ENCODE data around the gene OXLD1. TPM values are rescaled to one million over a fixed set of nuclear protein-coding genes. Genes with fewer than 3 reads are reported as not detected.
"Not testable (repeated sequence)": the region's sequence is repeated elsewhere in the genome, so short reads cannot be mapped to it uniquely, and the experiment has no call there.

The OXLD1 gene
- total RNA-seq, 2 donors from 2014 or later: 19.3 to 19.6 TPM

DNA sequence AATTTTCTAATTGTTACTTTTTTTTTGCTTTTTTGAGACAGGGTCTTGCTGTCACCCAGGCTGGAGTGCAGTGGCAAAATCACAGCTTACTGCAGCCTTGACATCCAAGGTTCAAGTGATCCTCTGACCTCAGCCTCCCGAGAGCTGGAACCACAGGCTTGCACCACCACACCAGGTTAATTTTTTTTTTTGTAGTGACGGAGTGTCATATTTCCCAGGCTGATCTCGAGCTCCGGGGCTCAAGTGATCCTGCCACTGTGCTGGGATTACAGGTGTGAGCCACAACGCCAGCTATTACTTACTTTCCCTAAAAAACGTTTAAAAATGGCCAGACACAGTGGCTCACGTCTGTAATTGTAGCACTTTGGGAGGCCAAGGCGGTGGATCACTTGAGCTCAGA, 36.1 kb downstream of the OXLD1 start:
- Histone ChIP-seq H3K4me3 (no peak overlapping the region), H3K27me3 (no peaks in the 10 kb centered on the region), H3K36me3 (peaks cover 50% of the 10 kb centered on the region), H3K27ac (no peak overlapping the region), H3K4me1 (peaks cover 0 to 21% of the 10 kb centered on the region in 2 donors), H3K9me3 (no peaks in the 10 kb centered on the region)
- no peak for DNase-seq (ENCODE audit: low spot score)
- TF ChIP-seq, protein P1, sequence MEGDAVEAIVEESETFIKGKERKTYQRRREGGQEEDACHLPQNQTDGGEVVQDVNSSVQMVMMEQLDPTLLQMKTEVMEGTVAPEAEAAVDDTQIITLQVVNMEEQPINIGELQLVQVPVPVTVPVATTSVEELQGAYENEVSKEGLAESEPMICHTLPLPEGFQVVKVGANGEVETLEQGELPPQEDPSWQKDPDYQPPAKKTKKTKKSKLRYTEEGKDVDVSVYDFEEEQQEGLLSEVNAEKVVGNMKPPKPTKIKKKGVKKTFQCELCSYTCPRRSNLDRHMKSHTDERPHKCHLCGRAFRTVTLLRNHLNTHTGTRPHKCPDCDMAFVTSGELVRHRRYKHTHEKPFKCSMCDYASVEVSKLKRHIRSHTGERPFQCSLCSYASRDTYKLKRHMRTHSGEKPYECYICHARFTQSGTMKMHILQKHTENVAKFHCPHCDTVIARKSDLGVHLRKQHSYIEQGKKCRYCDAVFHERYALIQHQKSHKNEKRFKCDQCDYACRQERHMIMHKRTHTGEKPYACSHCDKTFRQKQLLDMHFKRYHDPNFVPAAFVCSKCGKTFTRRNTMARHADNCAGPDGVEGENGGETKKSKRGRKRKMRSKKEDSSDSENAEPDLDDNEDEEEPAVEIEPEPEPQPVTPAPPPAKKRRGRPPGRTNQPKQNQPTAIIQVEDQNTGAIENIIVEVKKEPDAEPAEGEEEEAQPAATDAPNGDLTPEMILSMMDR (IDR thresholded peaks at IDR 0.05): no peak

DNA sequence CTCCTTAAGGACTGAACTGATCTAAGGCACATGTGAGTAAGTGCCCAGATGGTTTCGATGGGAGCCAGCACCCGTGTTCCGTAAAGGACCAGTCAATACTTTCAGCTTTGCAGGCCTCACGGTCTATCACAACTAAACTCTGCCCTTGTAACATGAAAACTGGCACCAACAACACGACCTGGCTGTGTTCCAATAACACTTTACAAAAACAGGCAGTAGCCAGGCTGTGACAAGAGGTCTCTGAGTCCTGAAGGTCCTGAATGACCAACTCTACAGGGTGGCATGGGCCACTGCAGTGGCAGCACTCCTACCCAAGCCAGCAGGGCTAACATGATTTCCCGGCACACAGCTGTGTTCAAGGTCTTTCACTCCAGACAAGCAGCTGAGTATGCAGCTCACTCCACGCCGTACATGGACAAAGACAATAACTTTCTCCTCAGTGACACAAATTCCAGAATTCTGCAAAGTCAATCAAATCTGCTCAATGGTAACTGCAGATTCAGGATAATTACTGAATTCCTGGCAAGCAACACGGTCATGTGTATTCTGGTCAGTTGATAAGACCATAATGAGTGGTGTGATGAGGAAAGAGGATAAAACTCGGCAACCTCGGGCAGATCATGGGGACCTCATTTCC, 44.8 kb downstream of the OXLD1 start:
- H3K36me3 ChIP-seq: peaks cover 69% of the 10 kb centered on the region
- no peaks in the 10 kb centered on the region for H3K27me3 ChIP-seq
- no peak overlapping the region for H3K4me3 ChIP-seq
- H3K9me3 ChIP-seq: no peaks in the 10 kb centered on the region
- DNase-seq (ENCODE audit: low spot score): no peak
- H3K27ac ChIP-seq: no peak overlapping the region
- TF ChIP-seq, protein P1 (IDR thresholded peaks at IDR 0.05): no peak
- peaks cover 0 to 11% of the 10 kb centered on the region in 2 donors for H3K4me1 ChIP-seq

DNA sequence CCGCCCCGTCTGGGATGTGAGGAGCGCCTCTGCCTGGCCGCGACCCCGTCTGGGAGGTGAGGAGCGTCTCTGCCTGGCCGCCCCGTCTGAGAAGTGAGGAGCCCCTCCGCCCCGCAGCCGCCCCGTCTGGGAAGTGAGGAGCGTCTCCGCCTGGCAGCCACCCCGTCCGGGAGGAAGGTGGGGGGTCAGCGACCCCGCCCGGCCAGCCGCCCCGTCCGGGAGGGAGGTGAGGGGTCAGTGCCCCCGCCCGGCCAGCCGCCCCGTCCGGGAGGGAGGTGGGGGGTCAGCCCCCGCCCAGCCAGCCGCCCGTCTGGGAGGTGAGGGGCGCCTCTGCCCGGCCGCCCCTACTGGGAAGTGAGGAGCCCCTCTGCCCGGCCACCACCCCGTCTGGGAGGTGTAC, 48.1 kb downstream of the OXLD1 start:
- not testable (repeated sequence) for H3K9me3 ChIP-seq; H3K27ac ChIP-seq; H3K27me3 ChIP-seq; H3K4me3 ChIP-seq; DNase-seq (ENCODE audit: low spot score)
- Histone ChIP-seq H3K36me3 (peaks cover 40% of the 10 kb centered on the region), H3K4me1 (peaks cover 0 to 32% of the 10 kb centered on the region in 2 donors)

DNA sequence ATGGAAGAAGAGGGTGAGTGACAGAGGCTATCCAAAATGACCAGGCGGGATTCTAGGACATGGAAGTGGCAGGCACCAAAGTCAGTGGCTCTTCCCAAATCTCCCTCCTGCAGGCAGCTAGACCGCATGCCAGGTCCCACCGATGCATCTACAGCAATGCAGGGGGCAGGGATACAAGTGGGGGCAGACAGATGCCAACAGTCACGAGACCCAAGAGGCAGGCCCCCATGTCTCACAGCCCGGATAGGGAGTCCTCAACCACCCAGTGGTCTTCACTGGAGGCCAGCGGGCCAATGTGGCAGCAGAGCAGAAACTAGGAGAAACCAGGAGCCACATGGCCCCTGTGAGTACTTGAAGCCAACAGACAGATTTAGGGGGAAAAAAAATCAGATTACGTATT, 49.5 kb downstream of the OXLD1 start:
- no peak for DNase-seq (ENCODE audit: low spot score)
- Histone ChIP-seq H3K27ac (no peak overlapping the region), H3K4me1 (peaks cover 0 to 38% of the 10 kb centered on the region in 2 donors), H3K9me3 (no peaks in the 10 kb centered on the region), H3K36me3 (peaks cover 41% of the 10 kb centered on the region), H3K4me3 (no peak overlapping the region), H3K27me3 (no peaks in the 10 kb centered on the region)
- TF ChIP-seq, protein P1 (IDR thresholded peaks at IDR 0.05): no peak

GRCh38 chr17:81615401-81615930, 50.9 kb downstream of the OXLD1 start:
- Histone ChIP-seq H3K27ac (peak overlapping the region; percentile 55 to 71), H3K36me3 (peaks cover 27% of the 10 kb centered on the region), H3K4me1 (peaks cover 0 to 30% of the 10 kb centered on the region in 2 donors), H3K27me3 (no peaks in the 10 kb centered on the region), H3K9me3 (no peaks in the 10 kb centered on the region), H3K4me3 (no peak overlapping the region)
- no peak for DNase-seq (ENCODE audit: low spot score)
- TF ChIP-seq, protein P1 (IDR thresholded peaks at IDR 0.05): no peak

Small RNA genes lying within 50 kb of the gene (microRNA-seq; reads per million reads assigned to microRNA genes)
- 0 to 1.4 reads per million in 2 donors for gene MIR6786 (ENCODE audit: borderline number of aligned reads in 2 of 2, borderline replicate concordance in 1 of 2)

Other genes starting within 250 kb of the OXLD1 start
- 1,000 to 10,000 TPM; 1,076 to 1,610 TPM for gene ACTG1, start 153.8 kb downstream of the OXLD1 start, total RNA-seq
- under 1 TPM; 0.63 to 0.74 TPM for gene FSCN2, start 138.2 kb downstream of the OXLD1 start, total RNA-seq
- 10 to 100 TPM; 12.8 to 13.7 TPM for gene FAAP100, start 114.3 kb downstream of the OXLD1 start, total RNA-seq
- 10 to 100 TPM; 69.3 to 70.4 TPM for gene NPLOC4, start 29.5 kb downstream of the OXLD1 start, total RNA-seq
- not detected for gene TSPAN10, start 29.4 kb downstream of the OXLD1 start, total RNA-seq
- gene PDE6G, start 10.1 kb downstream of the OXLD1 start, total RNA-seq: not detected
- gene CCDC137, start 132 bp upstream of the OXLD1 start, total RNA-seq: 1 to 10 TPM; 3.8 to 5.1 TPM
- 10 to 100 TPM; 20.3 to 22.2 TPM for gene ARL16, start 17.2 kb upstream of the OXLD1 start, total RNA-seq
- gene HGS, start 17.4 kb upstream of the OXLD1 start, total RNA-seq: 10 to 100 TPM; 33.7 to 59.5 TPM
- gene MRPL12, start 36.8 kb upstream of the OXLD1 start, total RNA-seq: 100 to 1,000 TPM in 1 of 2 donors, 10 to 100 TPM in 1; 87.9 to 127 TPM
- gene SLC25A10, start 45.7 kb upstream of the OXLD1 start, total RNA-seq: 10 to 100 TPM in 1 of 2 donors, 1 to 10 TPM in 1; 6.6 to 18.2 TPM
- gene GCGR, start 137.5 kb upstream of the OXLD1 start, total RNA-seq: not detected
- 100 to 1,000 TPM in 1 of 2 donors, 10 to 100 TPM in 1; 91.3 to 108 TPM for gene MCRIP1, start 166.7 kb upstream of the OXLD1 start, total RNA-seq
- gene PPP1R27, start 168.4 kb upstream of the OXLD1 start, total RNA-seq: not detected
- 100 to 1,000 TPM; 321 to 426 TPM for gene P4HB, start 193.9 kb upstream of the OXLD1 start, total RNA-seq
- 100 to 1,000 TPM in 1 of 2 donors, 10 to 100 TPM in 1; 59.4 to 145 TPM for gene ARHGDIA, start 204.7 kb upstream of the OXLD1 start, total RNA-seq
- gene ALYREF, start 225.0 kb upstream of the OXLD1 start, total RNA-seq: 10 to 100 TPM; 24.3 to 35.9 TPM
- gene ANAPC11, start 225.1 kb upstream of the OXLD1 start, total RNA-seq: 100 to 1,000 TPM; 126 to 229 TPM
- 1 to 10 TPM in 1 of 2 donors, not detected in 1; 1.7 TPM for gene NPB, start 235.6 kb upstream of the OXLD1 start, total RNA-seq
- gene PCYT2, start 244.8 kb upstream of the OXLD1 start, total RNA-seq: 10 to 100 TPM; 23.3 to 26.1 TPM